HAP-1 (cell line): ENCODE measurements around the gene NINJ2.
"Not testable (repeated sequence)": the region's sequence is repeated elsewhere in the genome, so short reads cannot be mapped to it uniquely, and the experiment has no call there.

Experiments
- DNase-seq, 2 experiments: peaks; one replicate each; pipeline ENCODE4 v3.0.0-alpha.2; 2016 to 2020; ENCODE audit warnings: low spot score in 2 of 2
- H3K27me3 ChIP-seq: fragments of 250-450 bp; sonication (Bioruptor Pico); 2 replicates; pipeline ENCODE4 v1.5.1; 2020; ENCODE audit warnings: low read depth, mild to moderate bottlenecking, moderate library complexity
- H3K36me3 ChIP-seq: fragments of 250-450 bp; sonication (Bioruptor Pico); replicated peaks from 2 replicates; pipeline ENCODE4 v1.5.1; 2020; ENCODE audit warnings: mild to moderate bottlenecking
- H3K4me1 ChIP-seq: fragments of 250-450 bp; sonication (Bioruptor Pico); 2 replicates; pipeline ENCODE4 v1.5.1; 2020; ENCODE audit warnings: mild to moderate bottlenecking
- H3K4me3 ChIP-seq: fragments of 250-450 bp; sonication (Bioruptor Pico); 2 replicates; pipeline ENCODE4 v1.5.1; 2020; ENCODE audit warnings: mild to moderate bottlenecking, moderate library complexity
- H3K9me3 ChIP-seq: fragments of 250-450 bp; sonication (Bioruptor Pico); 2 replicates; pipeline ENCODE4 v1.5.1; 2020; ENCODE audit warnings: mild to moderate bottlenecking, moderate library complexity
- in situ Hi-C: fragments of 300-500 bp; cut with MboI; formaldehyde crosslinking; loops from 3 replicates; pipeline ENCODE4 v1.14.3; 2020; ENCODE audit warnings: low sequenced_read_pairs, inconsistent platforms, mixed read lengths

The NINJ2 gene, protein sequence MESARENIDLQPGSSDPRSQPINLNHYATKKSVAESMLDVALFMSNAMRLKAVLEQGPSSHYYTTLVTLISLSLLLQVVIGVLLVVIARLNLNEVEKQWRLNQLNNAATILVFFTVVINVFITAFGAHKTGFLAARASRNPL

DNA sequence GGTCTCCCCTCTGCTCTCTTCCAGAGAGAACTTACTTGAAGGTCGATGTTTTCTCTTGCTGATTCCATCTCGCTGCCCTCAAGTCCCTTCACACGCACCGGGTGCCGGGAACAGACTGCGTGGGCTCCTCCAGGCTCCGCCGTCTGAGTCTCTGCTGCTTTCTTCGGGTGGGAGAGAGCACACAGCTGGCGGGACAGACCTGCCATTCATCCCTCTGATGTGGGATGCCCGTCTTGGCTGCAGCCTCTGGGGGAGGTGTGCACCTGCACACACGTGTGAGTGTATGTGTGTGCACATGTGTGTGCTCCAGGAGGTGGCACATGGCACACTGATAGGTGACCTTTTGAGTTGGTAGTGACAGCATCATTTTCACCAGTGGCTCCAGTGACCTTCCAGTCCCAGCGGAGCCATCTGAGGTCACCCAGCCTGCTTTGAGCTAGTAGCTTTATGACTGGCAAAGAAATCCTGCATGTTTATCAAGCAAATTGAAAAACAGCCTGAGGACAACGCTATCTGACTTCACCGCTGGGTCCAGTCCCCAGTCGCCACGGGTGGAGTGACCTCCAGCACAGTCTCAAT, at the start of gene NINJ2:
TSS of gene NINJ2 (minus strand) at position 153 of the 579 bp plus-strand sequence. CDS start at position 68, 85 bp downstream.
- Histone ChIP-seq H3K4me3 (no peak within 1 kb of the TSS), H3K4me1 (peaks cover 23% of the 10 kb centered on the region), H3K27me3 (no peaks in the 10 kb centered on the region), H3K36me3 (no peaks in the 10 kb centered on the region), H3K9me3 (no peaks in the 10 kb centered on the region)
- no peak for DNase-seq
- in situ Hi-C loops, result no loop called here

DNA sequence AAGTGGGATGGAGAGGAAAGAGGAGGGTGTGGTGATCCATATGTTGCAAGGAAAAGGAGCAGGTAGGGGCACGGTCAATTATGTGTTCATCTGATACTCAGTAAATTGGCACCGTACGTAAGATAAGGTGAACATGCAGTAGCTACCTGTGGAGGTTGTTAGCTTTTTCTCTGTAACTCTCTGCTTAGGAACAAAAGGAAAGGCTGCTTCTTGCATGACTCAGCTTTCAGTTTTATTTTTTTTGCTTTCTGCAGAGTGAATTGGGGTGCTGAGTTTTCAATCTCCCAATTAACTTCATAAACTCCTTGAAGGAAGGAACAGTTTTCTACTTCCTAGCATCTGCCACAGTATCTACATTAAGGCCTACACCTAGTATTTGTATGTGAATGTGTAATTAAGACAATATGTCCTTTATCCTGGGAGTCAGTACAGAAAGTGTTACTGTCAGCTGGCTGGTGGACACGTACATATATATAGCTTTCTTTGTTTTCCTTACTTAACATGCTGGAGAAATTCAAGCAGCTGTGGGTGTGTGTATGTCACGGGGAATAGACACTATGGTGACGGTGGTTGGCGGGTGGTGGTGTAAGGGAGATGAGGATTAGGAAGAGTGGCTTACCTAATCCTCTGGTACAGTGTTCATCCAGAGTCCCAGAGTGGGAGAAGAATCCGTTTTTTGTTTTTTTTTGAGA, 49.1 kb upstream of the NINJ2 start:
- DNase-seq, result peak in 1 of 2 experiments; percentile 24
- Histone ChIP-seq H3K27me3 (no peaks in the 10 kb centered on the region), H3K4me3 (no peak overlapping the region), H3K4me1 (no peaks in the 10 kb centered on the region), H3K36me3 (no peaks in the 10 kb centered on the region), H3K9me3 (no peaks in the 10 kb centered on the region)
- in situ Hi-C loops, result no loop called here

DNA sequence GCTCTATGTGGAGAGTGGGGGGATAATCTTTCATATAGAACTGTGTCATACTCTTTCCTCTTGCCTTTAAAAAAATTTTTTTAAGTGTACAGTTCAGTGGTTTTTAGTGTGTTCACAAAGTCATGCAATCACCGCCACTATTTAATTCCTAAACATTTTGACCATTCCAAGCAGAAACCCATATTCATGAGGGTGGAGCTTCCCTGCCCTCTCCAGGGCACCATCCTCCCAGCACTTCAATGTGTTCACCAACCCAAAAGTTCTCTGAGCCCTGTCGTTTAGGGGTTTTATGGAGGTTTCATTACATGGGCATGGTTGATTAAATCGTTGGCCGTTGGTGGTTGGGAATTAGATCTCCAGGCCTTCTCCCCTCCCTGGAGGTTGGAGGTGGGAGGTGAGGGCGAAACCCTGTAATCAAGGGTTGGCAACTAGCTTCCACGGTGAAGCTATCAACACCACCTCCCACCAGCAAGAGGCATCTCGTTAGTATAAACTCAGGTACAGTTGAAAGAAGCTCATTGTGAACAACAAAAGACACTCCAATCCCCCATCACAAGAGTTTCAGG, 46.3 kb upstream of the NINJ2 start:
- H3K4me1 ChIP-seq, result no peaks in the 10 kb centered on the region
- no peak for DNase-seq
- H3K4me3 ChIP-seq, result no peak overlapping the region
- in situ Hi-C loops, result no loop called here
- no peaks in the 10 kb centered on the region for H3K36me3 ChIP-seq
- no peaks in the 10 kb centered on the region for H3K27me3 ChIP-seq
- H3K9me3 ChIP-seq, result no peaks in the 10 kb centered on the region

DNA sequence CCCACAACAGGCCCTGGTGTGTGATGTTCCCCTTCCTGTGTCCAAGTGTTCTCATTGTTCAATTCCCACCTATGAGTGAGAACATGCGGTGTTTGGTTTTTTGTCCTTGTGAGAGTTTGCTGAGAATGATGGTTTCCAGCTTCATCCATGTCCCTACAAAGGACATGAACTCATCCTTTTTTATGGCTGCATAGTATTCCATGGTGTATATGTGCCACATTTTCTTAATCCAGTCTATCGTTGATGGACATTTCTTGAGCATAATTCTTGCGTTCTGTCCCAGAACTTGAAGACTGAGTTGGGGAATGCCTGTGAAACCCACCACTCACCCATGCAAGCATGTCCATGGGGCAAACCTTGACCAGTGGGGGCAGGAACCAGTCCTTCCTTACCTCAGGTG, 44.8 kb upstream of the NINJ2 start:
- DNase-seq, H3K36me3 ChIP-seq, H3K4me3 ChIP-seq, H3K27me3 ChIP-seq, H3K9me3 ChIP-seq, H3K4me1 ChIP-seq, in situ Hi-C loops: not testable (repeated sequence)

DNA sequence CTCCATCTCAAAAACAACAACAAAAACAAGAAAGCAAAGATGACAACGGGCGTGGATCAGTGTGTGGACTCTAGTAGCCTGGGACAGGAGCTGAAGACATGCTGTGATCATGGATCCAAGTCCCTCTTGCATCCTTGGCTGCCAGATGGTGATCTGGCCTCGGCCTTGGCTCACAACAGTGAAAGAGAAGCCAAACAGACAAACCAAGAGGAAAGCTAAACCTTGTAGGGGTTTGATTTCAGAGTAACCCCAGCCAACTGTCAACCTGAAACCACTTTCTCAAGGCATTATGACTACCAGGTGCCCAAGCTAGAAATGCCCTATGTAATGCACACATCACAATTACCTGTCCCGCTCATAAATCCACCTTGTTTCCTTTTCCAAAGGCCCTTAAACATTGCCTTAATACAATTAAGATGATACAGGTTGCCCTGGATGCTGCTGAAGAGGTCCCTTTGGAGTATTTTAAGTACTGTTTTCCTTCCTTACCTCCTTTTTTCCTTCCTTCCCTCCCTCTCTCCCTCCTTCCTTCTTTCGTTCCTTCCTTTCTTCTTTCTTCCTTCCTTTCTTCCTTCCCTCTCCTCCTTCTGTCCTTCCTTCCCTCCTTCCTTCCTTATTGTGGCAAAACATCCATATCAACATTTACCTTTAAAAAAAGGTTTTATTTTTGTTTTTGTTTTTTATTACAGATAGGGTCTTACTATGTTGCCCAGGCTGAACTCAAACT, 41.4 kb upstream of the NINJ2 start:
- Histone ChIP-seq H3K36me3 (no peaks in the 10 kb centered on the region), H3K27me3 (no peaks in the 10 kb centered on the region), H3K4me1 (peaks cover 3% of the 10 kb centered on the region; the same call in 1 of the 2 replicates), H3K4me3 (no peak overlapping the region), H3K9me3 (no peaks in the 10 kb centered on the region)
- in situ Hi-C loops, result no loop called here
- no peak for DNase-seq

DNA sequence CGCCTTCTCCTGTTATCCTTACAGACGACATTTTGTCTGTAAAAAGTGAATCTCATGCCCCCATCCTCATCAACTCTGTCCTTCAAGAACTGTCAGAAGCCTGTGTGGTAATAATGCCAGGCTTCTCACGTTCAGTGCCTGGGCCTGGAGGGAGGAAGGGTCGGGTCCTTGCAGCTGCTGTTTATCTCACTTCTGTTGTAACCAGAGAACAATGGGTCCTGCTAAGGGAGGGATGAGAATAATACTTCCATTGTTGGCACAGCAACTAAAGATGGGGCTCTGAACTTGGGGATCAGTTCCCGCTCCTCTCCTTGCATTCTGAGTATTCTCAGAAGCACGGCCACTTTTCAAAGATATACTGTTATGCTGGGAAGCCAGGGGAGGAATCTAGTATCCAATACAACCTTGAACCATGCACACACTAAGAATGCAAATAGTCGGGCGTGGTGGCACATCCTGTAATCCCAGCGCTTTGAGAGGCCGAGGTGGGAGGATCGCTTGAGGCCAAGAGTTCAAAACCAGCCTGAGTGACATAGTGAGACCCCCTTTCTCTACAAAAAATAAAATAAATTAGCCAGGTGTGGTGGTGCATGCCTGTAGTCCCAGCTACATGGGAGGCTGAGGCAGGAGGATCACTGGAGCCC, 38.8 kb upstream of the NINJ2 start:
- Histone ChIP-seq H3K9me3 (peaks cover 5% of the 10 kb centered on the region), H3K4me3 (no peak overlapping the region), H3K36me3 (no peaks in the 10 kb centered on the region), H3K27me3 (no peaks in the 10 kb centered on the region), H3K4me1 (peaks cover 3% of the 10 kb centered on the region; the same call in 1 of the 2 replicates)
- no peak for DNase-seq
- in situ Hi-C loops, result no loop called here

DNA sequence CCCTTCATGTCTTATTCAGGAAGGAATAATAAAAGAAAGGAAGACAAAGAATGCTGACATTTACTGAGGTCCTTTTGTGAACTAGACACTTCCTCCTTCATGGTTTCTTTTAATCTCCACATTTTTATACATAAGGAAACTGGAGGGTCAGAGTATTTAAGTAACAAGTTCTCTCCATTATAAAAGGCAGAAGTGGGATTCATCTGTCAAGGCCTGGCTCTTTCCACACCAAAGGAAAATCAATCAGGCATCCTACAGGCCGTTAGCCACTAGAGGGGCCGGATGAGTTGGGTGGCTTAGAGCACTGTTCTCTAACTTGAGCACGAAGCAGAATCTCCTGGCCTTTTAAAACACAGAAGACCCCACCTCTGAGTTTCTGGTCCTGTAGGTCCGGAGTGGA, 36.8 kb upstream of the NINJ2 start:
- Histone ChIP-seq H3K4me1 (peaks cover 3% of the 10 kb centered on the region; the same call in 1 of the 2 replicates), H3K27me3 (no peaks in the 10 kb centered on the region), H3K36me3 (no peaks in the 10 kb centered on the region), H3K9me3 (peaks cover 5% of the 10 kb centered on the region), H3K4me3 (no peak overlapping the region)
- in situ Hi-C loops, result no loop called here
- DNase-seq, result peak; percentile 30 to 66

DNA sequence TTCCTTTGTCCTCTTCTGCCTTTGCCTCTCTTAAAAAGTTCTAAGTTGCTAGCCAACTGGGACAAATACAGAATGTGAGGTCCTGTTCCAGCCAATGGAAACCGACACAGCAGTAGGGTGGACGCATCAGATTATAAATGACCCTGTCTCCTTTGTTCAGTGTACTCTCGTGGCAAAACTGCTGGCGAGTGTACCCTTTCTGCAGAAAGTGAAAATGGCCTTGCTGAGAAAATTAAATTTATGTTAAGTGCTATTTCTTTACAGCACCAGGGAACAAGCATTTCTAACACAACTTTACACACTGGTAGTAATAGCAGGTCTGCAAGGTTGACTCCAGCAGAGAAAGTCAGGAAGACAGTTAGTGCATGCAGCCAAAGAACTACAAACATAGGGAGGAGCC, 35.0 kb upstream of the NINJ2 start:
- H3K4me1 ChIP-seq, DNase-seq, H3K9me3 ChIP-seq, H3K36me3 ChIP-seq, in situ Hi-C loops, H3K4me3 ChIP-seq, H3K27me3 ChIP-seq: not testable (repeated sequence)

DNA sequence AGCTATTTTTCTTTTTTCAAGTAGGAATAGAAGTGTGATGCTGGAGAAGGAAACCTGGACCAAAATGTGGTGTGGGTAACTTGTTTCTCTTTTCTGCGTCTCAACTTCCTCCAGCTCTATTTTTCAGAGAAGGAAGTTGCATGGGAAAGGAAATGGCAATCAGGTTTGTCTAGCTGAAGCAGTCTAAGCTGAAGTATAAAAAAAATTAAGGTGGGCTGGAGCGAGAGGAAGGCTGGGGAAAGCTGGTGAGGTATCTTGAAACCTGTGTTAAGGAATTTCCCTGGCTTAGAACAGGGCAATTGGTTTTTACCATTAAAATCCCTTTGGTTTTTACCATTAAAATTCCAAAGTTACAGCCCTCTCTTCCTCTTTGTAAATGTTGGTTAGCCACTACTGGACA, 34.2 kb upstream of the NINJ2 start:
- H3K36me3 ChIP-seq, result no peaks in the 10 kb centered on the region
- in situ Hi-C loops, result no loop called here
- no peaks in the 10 kb centered on the region for H3K4me1 ChIP-seq
- H3K27me3 ChIP-seq, result no peaks in the 10 kb centered on the region
- DNase-seq, result no peak
- no peak overlapping the region for H3K4me3 ChIP-seq
- peaks cover 5% of the 10 kb centered on the region for H3K9me3 ChIP-seq

DNA sequence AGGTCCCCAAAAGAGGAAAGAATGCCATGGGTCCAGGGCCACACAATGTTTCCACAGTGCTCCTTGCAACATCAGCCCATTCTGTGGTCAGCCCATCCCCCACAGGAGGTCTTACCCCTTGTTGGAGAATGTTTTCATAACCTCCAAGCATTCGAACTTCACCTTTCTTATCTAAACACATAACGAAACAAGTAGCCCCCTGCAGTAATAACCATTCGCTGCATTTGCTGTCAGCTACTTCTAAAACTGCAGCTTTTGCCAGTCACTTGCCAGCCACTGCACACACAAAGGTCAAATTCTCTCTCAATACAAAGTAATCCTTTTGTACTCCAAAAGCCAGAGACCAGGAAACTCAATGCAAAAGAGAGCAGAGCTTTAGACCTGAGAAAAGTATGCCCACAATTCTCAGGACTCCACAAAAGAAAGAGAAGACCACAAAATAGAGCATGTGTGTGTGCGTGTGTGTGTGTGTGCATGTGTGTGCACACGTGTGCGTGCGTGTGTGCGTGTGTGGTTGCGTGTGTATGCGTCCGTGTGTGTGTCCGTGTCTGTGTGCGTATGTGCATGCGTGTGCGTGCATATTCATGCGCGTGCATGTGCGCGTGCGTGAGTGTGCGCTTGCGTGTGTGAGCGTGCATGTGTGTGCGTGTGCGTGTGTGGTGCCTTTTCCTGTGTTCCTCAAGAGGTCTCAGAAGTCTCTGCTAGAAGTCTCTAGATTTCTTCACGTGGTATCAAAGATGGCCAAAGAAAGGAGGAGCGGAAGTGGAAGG, 31.7 kb upstream of the NINJ2 start:
- Histone ChIP-seq H3K4me3 (no peak overlapping the region), H3K36me3 (no peaks in the 10 kb centered on the region), H3K9me3 (peaks cover 9% of the 10 kb centered on the region), H3K4me1 (peaks cover 3% of the 10 kb centered on the region), H3K27me3 (no peaks in the 10 kb centered on the region)
- no peak for DNase-seq
- in situ Hi-C loops, result no loop called here

DNA sequence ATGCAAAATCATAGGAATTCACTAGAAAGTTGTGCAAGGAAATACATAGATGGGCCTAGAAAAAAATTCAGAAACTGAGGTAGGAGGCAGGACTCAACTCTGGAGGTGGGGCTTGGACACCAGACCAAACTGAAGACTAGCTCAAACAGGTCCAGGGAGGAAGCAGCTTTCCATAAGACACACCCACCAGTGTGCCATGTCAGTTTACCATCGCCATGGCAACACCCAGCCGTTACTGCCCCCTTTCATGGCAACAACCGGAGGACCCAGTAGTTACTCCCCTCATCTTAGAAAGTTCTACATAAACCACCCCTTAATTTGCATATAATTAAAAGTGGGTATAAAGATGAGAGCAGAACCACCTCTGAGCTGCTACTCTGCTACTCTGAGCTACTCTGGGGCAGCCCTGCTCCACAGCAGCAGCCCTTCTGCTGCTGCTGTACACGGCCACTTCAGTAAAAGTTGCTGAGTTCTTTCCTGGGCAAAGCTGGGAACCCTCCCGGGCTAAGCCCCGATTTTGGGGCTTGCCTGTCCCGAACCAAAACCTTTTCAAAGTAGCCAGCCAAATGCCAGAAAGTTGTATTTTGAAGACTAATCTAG, 30.8 kb upstream of the NINJ2 start:
- in situ Hi-C loops, result no loop called here
- H3K27me3 ChIP-seq, result no peaks in the 10 kb centered on the region
- H3K4me3 ChIP-seq, result no peak overlapping the region
- H3K4me1 ChIP-seq, result peaks cover 3% of the 10 kb centered on the region
- H3K9me3 ChIP-seq, result peaks cover 9% of the 10 kb centered on the region
- no peak for DNase-seq
- no peaks in the 10 kb centered on the region for H3K36me3 ChIP-seq

DNA sequence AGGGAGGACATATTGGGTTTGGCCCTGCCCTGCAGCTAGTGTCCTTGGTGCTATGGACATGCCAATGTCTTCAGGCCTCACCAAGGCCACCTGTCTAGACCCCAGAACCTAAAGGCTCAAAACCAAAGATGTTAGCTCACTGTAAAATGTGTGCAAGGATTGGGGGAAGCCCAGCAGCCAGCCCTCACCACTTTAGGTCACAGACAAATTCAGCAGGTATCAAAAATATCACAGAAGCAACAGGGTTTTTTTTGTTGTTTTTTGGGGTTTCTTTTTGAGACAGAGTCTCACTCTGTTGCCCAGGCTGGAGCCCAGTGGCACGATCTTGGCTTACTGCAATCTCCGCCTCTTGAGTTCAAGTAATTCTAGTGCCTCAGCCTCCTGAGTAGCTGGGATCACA, 29.0 kb upstream of the NINJ2 start:
- Histone ChIP-seq H3K4me3 (no peak overlapping the region), H3K4me1 (peaks cover 3% of the 10 kb centered on the region), H3K27me3 (no peaks in the 10 kb centered on the region), H3K9me3 (0 out of 2 replicates have a peak, but pooled peaks cover 4% of the 10 kb centered on the region), H3K36me3 (no peaks in the 10 kb centered on the region)
- no peak for DNase-seq
- in situ Hi-C loops, result no loop called here
